DND-41 (cell line): Measurements from ENCODE around the gene PHC2.

Source experiments
- ATAC-seq: fragments of 200-7000 bp; cut with Tn5 transposase; 3 replicates; pipeline ENCODE4 v1.9.1; 2021; ENCODE audit warnings: low read depth; ENCODE audit not compliant: insufficient read depth
- DNase-seq: peaks from one replicate; pipeline ENCODE4 v3.0.0-alpha.2; 2020
- H2AFZ ChIP-seq: 2 replicates; pipeline ENCODE4 v1.6.0; 2012; ENCODE audit warnings: low read depth, low read length
- H3K27ac ChIP-seq: 2 replicates; pipeline ENCODE4 v1.5.1; 2012; ENCODE audit warnings: low read length, inconsistent platforms
- H3K27me3 ChIP-seq: fragments of 200-600 bp; sonication (generic); 2 replicates; pipeline ENCODE4 v1.6.0; 2012; ENCODE audit warnings: low read length, mild to moderate bottlenecking, inconsistent platforms; ENCODE audit not compliant: insufficient read depth, poor library complexity
- H3K36me3 ChIP-seq: 2 replicates; pipeline ENCODE4 v1.5.1; 2012; ENCODE audit warnings: low read length, inconsistent platforms; ENCODE audit not compliant: insufficient read depth
- H3K4me1 ChIP-seq: 2 replicates; pipeline ENCODE4 v1.5.1; 2012; ENCODE audit warnings: mild to moderate bottlenecking, low read length; ENCODE audit not compliant: insufficient read depth
- H3K4me2 ChIP-seq: 2 replicates; pipeline ENCODE4 v1.6.0; 2012; ENCODE audit warnings: mild to moderate bottlenecking, moderate library complexity, low read length, inconsistent platforms; ENCODE audit not compliant: insufficient read depth
- H3K4me3 ChIP-seq, 2 experiments: fragments of 200-600 bp in 1 of 2; shearing (Covaris generic) in 1 of 2; 2 replicates each; pipeline ENCODE4 v1.5.1; 2012 to 2016; ENCODE audit warnings: inconsistent platforms in 2 of 2, low read length in 2 of 2, mild to moderate bottlenecking in 2 of 2, low read depth in 1 of 2, moderate library complexity in 1 of 2
- H3K79me2 ChIP-seq: 2 replicates; pipeline ENCODE4 v1.6.0; 2012; ENCODE audit warnings: low read length, inconsistent platforms; ENCODE audit not compliant: insufficient read depth
- H3K9ac ChIP-seq: 2 replicates; pipeline ENCODE4 v1.6.0; 2012; ENCODE audit warnings: low read depth, mild to moderate bottlenecking, inconsistent platforms, low read length, moderate library complexity
- H3K9me3 ChIP-seq: 2 replicates; pipeline ENCODE4 v1.5.1; 2012; ENCODE audit warnings: low read length, moderate library complexity, mild to moderate bottlenecking, inconsistent platforms; ENCODE audit not compliant: insufficient read depth, severe bottlenecking
- H4K20me1 ChIP-seq: 2 replicates; pipeline ENCODE4 v1.6.0; 2012; ENCODE audit warnings: low read length; ENCODE audit not compliant: insufficient read depth
- EZH2 ChIP-seq: IDR thresholded peaks from 3 replicates; pipeline ENCODE4 v1.6.1; 2012; ENCODE audit warnings: borderline replicate concordance, low read depth, mild to moderate bottlenecking, moderate library complexity, low read length, inconsistent platforms; ENCODE audit not compliant: severe bottlenecking
- TF ChIP-seq, protein P1 (sequence below): IDR thresholded peaks from 2 replicates; pipeline ENCODE4 v1.5.1; 2012; ENCODE audit warnings: borderline replicate concordance, low read length, moderate library complexity, mild to moderate bottlenecking; ENCODE audit not compliant: poor library complexity, severe bottlenecking; ENCODE audit errors: extremely low read depth

The PHC2 gene

DNA sequence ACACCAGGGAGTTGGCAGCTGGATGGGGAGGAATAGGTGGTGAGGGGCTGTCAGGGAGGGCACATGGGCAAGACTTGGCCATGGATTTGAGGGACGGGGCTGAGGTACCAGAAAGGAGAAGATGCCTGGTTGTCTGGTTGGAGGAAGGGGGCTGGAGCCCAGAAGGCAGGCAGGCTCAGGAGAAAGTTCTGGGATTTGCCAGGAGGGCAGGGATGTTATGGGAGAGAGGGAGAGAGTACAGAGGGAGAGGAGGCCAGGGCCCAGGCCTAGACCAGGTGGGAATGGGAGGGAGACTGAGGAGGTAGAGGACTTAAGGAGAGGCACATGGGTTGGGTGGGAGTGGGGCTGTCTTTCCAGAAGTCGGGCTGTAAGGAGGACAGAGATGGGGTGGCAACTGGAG, 114.3 kb downstream of the PHC2 start:
- no peak overlapping the region for H3K4me2 ChIP-seq
- no peaks in the 10 kb centered on the region for H3K79me2 ChIP-seq
- no peak overlapping the region for H3K27ac ChIP-seq
- no peaks in the 10 kb centered on the region for H3K36me3 ChIP-seq
- no peaks in the 10 kb centered on the region for H3K27me3 ChIP-seq
- no peaks in the 10 kb centered on the region for H3K9me3 ChIP-seq
- H3K4me3 ChIP-seq = no peak overlapping the region
- H3K4me1 ChIP-seq = no peaks in the 10 kb centered on the region
- H4K20me1 ChIP-seq = peaks cover 5% of the 10 kb centered on the region; the same call in 1 of the 2 replicates
- no peak for DNase-seq
- no peak overlapping the region for H2AFZ ChIP-seq
- ATAC-seq = no peak
- no peak overlapping the region for H3K9ac ChIP-seq
- TF ChIP-seq, protein P1, sequence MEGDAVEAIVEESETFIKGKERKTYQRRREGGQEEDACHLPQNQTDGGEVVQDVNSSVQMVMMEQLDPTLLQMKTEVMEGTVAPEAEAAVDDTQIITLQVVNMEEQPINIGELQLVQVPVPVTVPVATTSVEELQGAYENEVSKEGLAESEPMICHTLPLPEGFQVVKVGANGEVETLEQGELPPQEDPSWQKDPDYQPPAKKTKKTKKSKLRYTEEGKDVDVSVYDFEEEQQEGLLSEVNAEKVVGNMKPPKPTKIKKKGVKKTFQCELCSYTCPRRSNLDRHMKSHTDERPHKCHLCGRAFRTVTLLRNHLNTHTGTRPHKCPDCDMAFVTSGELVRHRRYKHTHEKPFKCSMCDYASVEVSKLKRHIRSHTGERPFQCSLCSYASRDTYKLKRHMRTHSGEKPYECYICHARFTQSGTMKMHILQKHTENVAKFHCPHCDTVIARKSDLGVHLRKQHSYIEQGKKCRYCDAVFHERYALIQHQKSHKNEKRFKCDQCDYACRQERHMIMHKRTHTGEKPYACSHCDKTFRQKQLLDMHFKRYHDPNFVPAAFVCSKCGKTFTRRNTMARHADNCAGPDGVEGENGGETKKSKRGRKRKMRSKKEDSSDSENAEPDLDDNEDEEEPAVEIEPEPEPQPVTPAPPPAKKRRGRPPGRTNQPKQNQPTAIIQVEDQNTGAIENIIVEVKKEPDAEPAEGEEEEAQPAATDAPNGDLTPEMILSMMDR = no peak
- no peak for TF ChIP-seq EZH2

DNA sequence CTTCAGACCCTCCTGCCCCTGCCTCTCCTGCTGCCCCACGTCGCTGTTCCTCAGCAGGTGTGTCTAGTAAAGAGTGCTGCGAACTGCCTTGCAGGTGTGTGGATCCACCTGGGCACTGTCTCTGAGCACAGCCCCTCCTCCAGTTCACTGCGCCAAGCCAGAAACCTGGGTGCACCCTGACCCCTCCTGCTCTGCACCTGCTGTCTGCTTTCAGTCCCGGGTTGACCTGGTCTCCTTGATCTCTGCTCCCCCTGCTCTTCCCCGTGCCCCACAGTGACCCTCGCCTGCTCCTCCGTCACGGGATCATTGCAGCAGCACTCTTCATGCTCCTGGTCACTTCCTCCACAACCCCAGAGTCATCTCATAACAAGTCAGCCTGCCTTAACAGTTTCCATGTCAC, 116.5 kb downstream of the PHC2 start:
- no peaks in the 10 kb centered on the region for H3K4me1 ChIP-seq
- no peak overlapping the region for H3K9ac ChIP-seq
- ATAC-seq = no peak
- H3K4me3 ChIP-seq = no peak overlapping the region
- no peak overlapping the region for H3K4me2 ChIP-seq
- no peak for DNase-seq
- H4K20me1 ChIP-seq = no peaks in the 10 kb centered on the region
- no peaks in the 10 kb centered on the region for H3K79me2 ChIP-seq
- TF ChIP-seq, protein P1 = no peak
- TF ChIP-seq EZH2 = no peak
- H3K27ac ChIP-seq = no peak overlapping the region
- H3K27me3 ChIP-seq = no peaks in the 10 kb centered on the region
- H2AFZ ChIP-seq = no peak overlapping the region
- no peaks in the 10 kb centered on the region for H3K36me3 ChIP-seq
- H3K9me3 ChIP-seq = no peaks in the 10 kb centered on the region

DNA sequence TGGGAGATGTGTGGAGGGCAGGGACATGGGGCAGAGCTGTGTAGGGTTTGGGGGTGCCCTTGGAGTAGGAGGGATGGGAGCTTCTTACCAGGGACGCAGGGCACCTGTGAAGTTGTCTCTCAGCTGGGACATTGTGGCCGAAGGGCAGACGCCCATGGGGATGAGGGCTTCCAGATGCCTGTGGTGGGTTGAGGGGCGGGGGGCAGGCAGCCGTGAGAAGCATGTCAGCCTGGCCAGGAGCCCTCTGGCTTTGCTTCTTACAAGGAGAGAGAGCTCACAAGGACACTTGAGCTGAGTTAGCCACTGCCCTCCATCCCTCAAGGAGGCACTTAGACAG, 118.5 kb downstream of the PHC2 start:
- no peaks in the 10 kb centered on the region for H3K9me3 ChIP-seq
- no peak overlapping the region for H3K4me2 ChIP-seq
- H3K4me3 ChIP-seq = no peak overlapping the region
- no peak overlapping the region for H3K27ac ChIP-seq
- ATAC-seq = no peak
- H4K20me1 ChIP-seq = no peaks in the 10 kb centered on the region
- DNase-seq = no peak
- H3K4me1 ChIP-seq = no peaks in the 10 kb centered on the region
- H3K36me3 ChIP-seq = no peaks in the 10 kb centered on the region
- no peaks in the 10 kb centered on the region for H3K79me2 ChIP-seq
- H3K9ac ChIP-seq = no peak overlapping the region
- no peak overlapping the region for H2AFZ ChIP-seq
- TF ChIP-seq EZH2 = no peak
- TF ChIP-seq, protein P1 = no peak
- no peaks in the 10 kb centered on the region for H3K27me3 ChIP-seq
